C4-2B (cell line): ENCODE results near the gene CFAP47.

Source experiments
- H3K27ac ChIP-seq: fragments of 450-650 bp; 2 replicates; pipeline ENCODE4 v1.5.1; 2017
- CTCF ChIP-seq: fragments of 450-650 bp; conservative IDR thresholded peaks from 2 replicates; pipeline ENCODE4 v1.5.1; 2017; ENCODE audit warnings: mild to moderate bottlenecking
- ZFX ChIP-seq: fragments of 450-650 bp; IDR thresholded peaks from 2 replicates; pipeline ENCODE4 v1.6.1; 2017

The CFAP47 gene

GRCh38 chrX:36357855-36358254 is 438.3 kb downstream of the CFAP47 start:
- H3K27ac ChIP-seq: no peak overlapping the region
- TF ChIP-seq CTCF: no peak
- no peak for TF ChIP-seq ZFX

- H3K27ac ChIP-seq: no peak overlapping the region
- no peak for TF ChIP-seq CTCF
- no peak for TF ChIP-seq ZFX
Observed at GRCh38 chrX:36364262-36364661, 444.7 kb downstream of the CFAP47 start.

DNA sequence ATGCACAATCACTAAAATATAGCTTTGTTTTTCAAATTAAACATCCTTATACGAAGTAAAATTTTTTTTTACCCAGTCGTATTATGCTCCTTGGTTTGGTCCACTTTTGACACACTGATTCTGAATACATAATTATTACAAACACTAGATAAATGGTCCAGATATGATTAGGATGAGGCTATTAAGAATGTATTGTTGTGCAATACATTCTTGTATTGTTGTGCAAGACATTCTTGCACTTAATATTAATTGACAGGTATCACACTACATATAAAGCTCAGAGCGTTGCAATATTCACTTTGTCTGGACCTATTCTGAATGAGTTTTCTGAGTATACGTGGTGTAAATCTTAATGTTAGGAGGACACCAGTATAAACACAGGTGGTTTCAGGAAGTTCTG is 464.0 kb downstream of the CFAP47 start:
- H3K27ac ChIP-seq: no peak overlapping the region
- no peak for TF ChIP-seq CTCF

DNA sequence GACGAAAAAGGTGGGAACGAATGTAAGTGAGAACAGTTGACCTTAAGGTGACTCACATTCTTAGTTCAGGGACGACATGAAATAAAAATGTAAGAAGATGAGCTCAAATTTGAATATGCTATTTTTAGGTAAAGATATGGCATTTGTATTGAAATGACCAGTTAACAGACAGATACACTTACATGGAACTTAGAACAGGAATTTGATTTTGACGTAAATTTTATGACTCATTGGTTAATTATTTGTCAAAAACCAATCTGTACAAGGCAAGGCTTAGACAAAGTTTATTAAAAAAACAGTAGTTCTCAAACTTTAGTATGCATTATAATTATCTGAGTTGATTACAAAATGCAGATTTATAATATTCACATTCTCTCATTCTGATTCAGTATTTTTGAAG is 469.4 kb downstream of the CFAP47 start:
- TF ChIP-seq CTCF: no peak
- no peak overlapping the region for H3K27ac ChIP-seq

GRCh38 chrX:36401774-36402173 is 482.2 kb downstream of the CFAP47 start:
- no peak for TF ChIP-seq ZFX
- no peak for TF ChIP-seq CTCF
- no peak overlapping the region for H3K27ac ChIP-seq

DNA sequence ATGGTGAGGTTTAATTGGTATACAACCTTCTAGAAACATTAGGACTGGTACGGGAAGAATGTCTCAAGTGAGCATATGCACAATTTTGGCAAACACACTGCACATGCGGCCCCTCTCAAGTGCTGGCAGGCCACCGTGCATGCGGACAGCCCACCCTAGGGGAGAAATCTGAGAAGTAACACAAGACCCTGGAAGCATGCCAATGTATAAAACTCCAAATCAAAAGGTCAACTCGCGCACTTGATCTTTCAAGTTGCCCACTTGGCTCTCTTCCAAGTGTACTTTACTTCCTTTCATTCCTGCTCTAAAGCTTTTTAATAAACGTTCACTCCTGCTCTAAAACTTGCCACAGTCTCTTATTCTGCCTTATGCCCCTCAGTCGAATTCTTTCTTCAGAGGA is 488.3 kb downstream of the CFAP47 start:
- TF ChIP-seq ZFX (no peak), CTCF (no peak)
- H3K27ac ChIP-seq: no peak overlapping the region

DNA sequence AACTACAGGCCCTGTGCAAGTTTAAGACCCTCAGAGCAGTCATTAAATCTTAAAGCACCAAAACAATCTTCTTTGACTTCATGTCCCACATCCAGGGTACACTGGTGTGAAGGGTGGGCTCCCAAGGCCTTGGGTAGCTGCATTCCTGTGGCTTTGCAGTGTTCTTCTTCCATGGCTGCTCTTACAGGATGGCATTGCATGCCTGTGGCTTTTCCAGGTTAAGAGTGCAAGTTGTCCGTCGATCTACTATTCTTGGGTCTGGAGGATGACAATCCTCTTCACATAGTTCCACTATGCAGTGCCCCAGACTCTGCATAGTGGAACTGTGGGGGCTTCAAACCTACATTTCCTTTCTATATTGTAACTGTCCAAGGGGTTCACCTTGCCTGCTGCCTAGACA is 494.5 kb downstream of the CFAP47 start:
- TF ChIP-seq ZFX (no peak), CTCF (no peak)
- H3K27ac ChIP-seq: no peak overlapping the region

GRCh38 chrX:36422368-36422767 is 502.8 kb downstream of the CFAP47 start:
- TF ChIP-seq CTCF (no peak), ZFX (no peak)
- no peak overlapping the region for H3K27ac ChIP-seq
